ENCODE measurements around the gene SLC25A23.

DNA sequence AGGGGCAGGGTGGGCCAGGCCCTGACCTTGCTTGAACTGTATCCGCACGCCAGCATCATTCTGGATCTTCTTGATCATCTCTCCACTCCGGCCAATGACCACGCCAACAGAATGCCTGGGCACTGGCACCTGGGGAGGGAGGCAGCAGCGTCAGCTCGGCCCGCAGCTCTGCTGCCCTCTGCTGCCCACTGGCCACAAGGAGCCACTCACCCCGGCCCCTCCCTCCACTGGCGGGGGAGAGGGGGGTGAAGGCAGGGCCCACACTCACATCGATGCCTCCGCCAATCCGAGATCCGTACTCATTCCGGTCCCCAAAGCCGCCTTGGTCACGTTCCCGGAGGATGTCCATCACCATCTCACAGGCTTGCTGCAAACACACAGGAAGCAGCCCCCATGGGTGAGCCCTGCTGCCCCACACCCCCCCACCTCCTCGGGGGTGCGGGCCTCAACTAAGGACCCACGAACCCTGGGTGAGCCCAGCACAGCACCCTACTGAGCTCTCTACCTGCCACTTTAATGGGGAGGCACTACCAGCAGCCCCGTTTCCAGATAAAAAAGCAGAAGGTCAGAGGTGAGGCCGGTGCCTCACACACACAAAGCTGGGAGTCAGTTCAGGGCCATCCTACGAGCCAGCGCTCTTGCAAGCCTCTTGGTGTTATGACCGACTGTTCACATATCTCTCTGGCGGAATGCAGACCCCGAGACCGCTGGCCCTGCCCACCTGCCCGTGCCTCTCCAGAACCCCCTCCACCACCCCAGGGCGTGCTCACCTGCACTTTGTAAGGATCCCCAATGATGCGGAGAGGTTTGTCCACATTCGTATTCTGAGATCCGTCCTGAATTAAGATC is 41.7 kb downstream of the SLC25A23 start:
- TF ChIP-seq, protein P1, sequence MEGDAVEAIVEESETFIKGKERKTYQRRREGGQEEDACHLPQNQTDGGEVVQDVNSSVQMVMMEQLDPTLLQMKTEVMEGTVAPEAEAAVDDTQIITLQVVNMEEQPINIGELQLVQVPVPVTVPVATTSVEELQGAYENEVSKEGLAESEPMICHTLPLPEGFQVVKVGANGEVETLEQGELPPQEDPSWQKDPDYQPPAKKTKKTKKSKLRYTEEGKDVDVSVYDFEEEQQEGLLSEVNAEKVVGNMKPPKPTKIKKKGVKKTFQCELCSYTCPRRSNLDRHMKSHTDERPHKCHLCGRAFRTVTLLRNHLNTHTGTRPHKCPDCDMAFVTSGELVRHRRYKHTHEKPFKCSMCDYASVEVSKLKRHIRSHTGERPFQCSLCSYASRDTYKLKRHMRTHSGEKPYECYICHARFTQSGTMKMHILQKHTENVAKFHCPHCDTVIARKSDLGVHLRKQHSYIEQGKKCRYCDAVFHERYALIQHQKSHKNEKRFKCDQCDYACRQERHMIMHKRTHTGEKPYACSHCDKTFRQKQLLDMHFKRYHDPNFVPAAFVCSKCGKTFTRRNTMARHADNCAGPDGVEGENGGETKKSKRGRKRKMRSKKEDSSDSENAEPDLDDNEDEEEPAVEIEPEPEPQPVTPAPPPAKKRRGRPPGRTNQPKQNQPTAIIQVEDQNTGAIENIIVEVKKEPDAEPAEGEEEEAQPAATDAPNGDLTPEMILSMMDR (IDR thresholded peaks at IDR 0.05), result peak in 3 of 4 experiments; percentile 52 to 63 (median 56)
- TF ChIP-seq POLR2A (IDR thresholded peaks at IDR 0.05), result no peak
